ENCODE data around the gene CDKN1C.

The CDKN1C gene

DNA sequence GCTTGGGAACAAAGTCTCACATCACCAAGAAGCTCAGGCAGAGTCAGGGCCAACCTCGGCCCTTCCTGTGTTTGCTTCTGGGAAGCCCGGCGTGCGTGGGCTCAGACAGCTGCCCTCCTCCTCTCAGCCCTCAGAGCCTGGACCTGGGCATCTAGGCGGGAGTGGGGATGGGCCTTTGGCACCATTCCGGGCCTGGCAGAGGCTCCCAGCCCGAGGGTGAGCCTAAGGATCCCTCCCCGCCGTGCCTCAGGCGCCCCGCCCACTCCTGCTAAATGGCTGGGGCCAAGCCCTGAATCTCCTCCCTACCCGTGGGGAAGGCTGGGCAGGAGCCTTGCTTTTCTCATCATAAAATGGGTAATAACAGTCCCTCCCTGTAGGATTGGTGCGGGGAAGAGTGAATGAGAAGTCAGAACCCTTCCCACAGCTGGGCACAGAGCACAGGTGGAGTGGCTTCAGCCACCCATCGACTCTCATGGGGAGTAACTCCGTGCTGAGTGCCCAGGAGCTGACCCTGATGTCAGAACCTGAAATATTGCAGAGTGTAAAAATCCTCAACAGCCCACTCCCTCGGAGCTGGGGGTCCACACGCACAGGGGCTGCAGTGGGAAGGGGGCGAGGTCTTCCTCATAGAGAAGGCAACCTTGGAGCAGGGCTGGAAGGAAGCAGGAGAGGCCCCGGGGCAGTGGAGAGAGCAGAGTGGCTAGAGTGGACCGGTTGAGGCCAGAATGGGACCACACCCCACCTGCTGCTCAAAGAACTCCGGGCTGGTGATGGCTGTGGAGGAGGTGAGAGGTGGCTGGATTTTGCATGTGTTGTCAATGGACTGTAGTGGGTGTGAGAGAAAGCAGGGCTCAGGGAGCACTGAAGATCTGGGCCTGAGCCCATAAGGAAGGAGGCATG lies 18.8 kb upstream of the CDKN1C start:
- DNase-seq, result peak in 1 of 2 experiments; percentile 26

DNA sequence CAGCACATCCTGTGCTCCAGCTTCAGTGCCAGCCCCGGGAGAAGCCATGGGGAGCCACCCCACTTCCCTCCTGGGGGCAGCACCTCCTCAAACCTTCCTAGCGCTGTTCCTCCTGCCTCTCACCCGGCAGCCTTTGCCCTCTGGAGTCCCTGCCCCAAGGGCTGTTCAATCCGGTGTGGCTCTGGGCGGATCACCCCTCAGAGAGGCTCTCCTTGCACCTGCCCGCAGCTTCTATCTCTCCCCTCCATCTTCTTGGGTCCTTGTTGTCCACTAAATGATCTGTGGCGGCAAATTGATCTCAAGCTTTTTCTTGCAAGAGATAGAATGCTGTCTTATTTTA lies 18.1 kb upstream of the CDKN1C start:
- DNase-seq, result no peak

DNA sequence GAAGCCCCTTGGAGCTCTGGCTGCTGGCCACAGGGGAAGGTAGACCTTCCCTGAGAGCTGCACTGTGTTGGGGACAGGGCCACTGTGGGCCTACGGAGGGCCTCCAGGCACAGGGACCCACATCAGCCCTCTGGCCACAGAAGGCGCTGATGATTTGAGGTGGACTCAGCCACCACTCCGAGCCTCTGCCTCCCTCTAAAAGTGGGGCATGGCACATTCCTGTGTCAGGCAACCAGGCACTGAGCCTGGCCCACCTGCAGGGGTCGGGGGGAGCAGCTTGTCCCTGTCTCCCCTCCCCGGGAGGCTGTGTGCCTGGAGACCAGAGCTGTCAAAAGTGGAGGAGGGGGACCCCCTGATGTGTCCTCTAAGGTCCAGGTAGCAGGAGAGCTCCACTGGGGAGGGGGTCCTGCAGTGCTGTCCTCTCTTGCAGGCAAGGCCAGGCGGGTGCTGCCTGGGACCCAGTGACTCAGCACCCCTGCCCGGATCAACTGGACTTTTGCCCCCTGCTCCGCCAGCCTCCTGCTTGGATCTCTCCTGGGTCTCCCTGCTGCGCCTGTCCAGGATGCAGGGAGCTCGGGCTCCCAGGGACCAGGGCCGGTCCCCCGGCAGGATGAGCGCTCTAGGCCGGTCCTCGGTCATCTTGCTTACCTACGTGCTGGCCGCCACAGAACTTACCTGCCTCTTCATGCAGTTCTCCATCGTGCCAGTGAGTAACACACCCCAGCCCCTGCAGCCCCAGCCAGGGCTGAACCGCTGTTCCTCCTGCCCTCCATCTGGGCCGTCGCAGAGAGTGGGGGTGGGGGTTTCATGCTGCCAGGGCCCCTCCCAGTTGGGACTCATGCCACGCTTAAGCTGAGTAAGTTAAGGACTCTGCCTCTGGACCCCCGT lies 17.5 kb upstream of the CDKN1C start:
- no peak for DNase-seq

DNA sequence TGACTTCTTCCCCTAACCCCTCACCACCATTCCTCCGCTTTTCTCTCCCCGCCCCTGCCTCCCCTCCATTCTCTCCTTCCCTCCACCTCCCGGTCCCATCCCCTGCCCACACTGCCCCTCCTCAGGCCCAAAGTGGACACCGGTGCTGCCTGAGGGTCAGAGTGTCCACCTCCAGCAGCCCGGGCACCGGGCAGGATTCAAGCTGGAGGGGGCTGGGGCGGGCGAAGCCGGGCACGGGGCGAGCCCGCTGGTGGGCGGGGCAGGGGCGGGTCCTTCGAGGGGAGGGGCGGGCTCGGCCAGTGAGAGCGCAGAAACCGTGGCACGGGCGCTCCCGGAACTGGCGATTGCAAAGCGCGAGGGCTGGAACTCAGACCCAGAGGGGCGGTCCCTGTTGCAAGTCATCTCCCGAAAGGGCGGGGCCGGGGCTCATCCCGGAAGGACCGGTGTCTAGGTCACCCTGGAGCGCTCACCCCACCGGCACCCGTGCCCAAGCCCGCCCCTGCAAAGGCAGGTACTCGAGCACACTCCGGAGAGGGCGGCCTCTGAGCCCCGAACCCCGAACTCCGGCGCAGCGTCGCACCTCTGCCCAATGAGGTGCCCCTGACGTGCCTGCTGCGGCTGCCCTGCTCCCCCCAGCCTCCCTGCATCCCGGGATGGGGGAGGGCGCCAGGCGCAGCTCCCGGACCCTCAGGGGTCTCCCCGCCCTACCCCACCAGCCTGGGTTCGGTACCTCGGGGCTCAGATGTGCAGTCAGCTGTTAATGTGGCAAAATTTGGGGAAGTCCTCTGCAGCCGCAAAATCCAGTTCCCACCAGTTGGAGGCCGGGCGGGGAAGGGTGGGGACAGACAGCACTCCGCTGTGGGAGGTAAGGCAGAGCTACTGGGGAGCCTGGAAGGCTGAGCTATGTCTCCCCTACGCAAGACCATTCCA lies 16.5 kb upstream of the CDKN1C start:
- peak; percentile 74 to 94 for DNase-seq

DNA sequence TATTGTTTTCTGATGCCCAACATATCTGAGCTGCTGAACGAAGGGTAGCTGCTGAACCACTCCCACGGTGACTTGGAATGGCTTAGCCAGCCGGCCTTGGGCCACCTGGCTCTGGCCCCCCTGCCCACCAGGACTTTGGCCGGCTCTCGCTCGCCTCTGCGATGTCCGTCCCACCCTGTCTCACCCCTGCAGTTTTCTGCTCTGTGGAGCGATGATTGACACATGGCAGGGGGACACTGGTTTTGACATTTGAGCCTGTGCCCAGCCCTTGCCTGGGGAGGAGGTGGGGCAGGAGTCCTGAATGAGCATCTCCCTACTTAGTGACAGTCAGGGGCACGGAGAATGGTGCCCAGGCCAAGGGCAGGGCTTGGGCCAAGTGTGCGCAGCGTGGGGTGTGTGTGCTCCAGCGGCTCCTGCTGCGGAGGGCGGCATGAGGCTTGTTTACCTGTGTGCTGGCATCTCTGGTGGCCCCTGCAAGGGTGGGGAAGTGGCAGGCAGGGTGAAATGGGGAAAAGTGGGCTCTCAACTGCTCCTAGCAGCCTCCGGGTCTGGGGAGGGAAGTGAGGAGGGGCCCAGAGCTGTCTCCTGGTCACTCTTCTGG lies 15.7 kb upstream of the CDKN1C start:
- DNase-seq, result no peak

DNA sequence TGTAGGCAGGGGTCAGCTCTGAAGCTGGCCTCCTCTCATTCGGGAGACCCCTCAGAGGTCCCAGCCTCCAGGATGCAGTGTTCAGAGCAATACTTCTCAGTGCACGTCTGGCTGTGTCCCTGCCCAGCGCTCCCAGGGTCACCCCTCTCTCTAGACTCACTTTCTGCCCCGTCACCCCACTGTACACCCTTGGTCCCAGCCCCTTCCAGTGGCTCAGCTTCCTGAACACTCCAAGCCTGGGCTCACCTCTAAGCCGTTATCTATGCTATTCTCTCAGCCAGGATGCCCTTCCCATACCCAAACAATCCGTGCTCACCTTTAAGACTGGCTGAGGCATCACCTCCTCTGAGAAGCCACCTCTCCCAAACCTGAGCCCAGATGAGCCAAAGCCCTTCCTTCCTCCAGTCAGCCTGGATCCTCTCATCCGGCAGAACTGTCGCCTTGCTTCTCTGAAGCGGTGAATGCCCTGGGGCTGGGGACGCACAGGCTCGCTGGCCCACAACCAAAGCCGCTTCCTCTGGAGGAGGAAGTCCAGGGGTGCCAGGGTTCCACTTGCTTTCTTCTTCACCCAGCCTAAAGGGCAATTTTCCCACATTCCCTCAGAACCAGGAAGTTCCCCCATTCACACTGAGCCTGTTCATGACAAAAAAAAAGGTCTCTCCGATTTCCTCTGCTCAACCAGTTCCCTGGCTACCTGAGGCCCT lies 13.7 kb upstream of the CDKN1C start:
- no peak for DNase-seq

DNA sequence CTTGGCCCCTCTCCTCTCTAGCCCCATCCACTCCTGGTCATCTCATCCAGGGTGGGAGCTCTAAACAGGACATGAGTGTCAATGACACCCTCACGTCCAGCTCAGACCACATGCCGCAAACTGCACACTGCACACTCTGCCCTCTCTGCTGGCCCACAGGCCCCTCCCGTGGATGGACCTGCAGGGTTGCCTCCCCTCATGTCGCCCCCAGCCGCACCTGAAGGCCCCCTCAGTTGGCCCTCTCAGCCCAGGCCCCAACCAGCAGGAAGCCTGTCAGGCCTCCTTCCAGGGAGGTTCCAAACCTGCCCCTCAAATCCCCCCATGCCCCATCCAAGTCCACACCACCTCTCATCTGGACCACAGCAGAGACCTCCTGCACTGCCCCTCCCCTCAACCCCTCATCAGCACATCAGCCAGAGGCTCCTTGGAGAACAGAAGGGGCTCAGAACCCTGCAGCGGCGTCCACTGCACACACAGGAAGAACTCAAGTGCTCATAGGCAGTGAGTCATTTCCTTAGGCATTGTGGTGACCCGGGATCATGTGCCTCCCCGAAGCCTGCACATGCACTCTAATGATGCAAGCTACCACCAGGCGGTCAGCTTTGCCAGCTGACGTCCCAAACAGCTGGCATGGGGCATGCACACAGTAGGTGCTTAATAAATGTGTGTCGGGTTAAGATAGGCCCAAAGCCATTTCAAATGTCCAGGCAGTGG lies 12.9 kb upstream of the CDKN1C start:
- DNase-seq, result no peak

DNA sequence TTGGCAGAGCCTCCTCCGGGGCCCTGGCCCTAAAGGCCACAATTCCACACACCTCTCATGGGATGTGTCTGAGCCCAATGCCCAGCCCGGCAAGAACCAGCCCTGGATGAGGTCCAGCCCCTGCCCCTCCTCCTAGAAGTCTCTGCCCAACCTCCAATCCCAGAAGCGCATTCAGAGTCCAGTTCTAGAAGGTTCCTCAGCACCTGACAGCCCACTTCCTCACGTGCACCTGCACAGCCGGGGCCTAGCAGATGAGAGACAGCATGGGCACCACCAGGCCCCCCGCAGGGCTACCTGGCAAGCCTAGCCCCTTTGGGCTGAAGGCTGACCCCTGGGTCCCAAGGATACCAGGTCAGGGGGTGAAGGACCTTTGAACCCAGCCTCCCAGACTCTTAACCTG lies 11.5 kb upstream of the CDKN1C start:
- DNase-seq, result no peak

DNA sequence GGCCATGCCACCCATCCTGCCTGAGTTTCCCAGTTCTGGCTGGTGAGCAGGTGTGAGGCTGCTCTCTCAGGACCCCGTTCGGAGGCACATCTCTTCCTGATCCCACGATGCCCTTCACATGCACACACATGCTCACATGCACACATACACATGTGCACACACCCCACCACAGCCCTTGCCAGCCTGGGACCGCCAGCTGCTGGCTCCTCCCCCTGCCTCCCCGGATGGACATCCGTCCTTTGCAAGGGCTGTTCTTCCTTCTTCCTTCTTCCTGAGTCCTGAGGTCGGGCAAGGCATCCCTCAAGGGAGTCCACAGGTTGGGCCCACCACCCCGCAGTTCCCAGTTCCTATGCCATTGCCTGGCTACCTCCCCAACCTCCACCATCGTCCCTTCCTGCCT lies 10.5 kb upstream of the CDKN1C start:
- DNase-seq, result no peak

DNA sequence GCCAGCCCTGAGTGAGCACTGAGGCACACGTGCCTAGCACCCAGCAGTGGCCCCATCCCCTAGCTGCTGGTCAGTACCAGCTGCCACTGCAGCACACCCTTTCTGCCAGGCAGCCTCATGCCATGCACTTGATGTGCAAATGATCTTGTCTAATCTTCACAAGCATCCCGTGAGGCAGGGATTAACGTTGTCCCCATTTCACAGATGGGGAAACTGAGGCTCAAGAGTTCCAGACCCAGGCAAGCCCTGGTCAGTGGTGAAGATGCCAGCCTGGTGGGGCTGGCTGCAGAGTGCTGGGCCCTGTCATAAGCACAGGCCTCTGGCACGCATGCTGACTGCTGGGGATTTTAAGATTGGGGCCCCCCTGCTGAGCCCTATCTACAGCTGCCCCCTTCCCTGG lies 8.4 kb upstream of the CDKN1C start:
- no peak for DNase-seq

DNA sequence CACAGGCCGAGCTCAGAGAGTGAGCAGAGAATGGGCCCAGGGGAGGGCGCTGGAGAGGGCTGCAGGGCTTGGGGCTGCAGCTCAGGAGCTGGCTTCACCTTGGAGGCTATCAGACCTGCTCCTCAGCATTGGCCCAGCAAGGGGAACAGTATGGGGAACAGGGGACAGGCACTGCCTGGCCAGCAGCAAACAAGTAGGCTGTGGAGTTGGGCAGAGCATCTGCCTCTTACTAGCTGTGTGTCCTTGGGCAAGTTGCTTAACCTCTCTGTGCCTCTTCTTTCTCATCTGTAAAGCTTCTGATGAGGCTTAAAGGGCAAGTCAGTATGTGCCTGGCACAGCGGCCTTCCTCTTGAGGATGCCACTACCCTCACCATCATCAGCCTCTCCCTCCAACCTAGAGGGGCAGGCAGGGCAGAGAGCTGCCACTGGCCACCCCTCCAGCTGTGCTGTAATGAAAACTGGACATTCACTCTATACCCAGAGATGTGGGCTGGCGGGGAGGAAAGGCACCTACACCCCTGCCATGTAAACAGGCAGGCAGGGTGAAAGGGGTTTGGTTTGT lies 7.5 kb upstream of the CDKN1C start:
- no peak for DNase-seq

DNA sequence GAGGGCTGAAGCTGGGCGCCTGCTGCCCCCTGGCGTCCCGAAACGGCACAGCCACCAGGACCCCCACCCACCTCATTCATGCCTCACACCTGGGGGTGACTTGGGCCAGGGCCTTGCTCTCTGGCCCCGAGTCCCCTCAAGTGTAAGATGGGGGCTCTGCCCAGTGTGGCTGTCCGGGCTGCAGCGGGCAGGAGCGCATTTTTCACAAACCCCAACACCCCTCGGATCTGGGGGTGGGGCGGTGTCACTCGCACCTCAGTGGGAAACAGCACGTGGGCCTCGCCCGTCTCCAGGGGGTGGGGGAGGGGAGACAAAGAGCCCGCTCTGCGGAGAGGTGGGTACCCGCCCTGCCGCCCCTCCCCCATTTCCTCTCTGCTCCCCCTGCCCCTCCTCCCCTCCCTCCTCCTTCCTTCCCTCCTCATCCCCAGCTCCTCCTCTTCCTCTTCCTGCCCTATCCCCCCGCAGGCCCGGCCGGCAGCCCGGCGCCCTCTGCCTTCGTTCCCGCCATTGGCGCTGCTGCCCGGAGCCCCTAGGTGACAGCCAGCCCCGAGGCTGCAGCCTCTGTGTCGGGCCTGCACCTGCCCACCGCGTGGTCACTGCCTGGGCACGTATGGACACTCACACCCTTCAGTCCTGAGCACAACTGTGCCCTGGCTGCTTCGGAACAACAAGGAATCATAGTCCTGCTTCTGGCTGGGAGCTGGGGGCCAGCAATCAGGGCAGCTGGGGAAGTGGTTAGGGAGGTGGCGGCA lies 6.8 kb upstream of the CDKN1C start:
- DNase-seq, result peak in 1 of 2 experiments; percentile 58

DNA sequence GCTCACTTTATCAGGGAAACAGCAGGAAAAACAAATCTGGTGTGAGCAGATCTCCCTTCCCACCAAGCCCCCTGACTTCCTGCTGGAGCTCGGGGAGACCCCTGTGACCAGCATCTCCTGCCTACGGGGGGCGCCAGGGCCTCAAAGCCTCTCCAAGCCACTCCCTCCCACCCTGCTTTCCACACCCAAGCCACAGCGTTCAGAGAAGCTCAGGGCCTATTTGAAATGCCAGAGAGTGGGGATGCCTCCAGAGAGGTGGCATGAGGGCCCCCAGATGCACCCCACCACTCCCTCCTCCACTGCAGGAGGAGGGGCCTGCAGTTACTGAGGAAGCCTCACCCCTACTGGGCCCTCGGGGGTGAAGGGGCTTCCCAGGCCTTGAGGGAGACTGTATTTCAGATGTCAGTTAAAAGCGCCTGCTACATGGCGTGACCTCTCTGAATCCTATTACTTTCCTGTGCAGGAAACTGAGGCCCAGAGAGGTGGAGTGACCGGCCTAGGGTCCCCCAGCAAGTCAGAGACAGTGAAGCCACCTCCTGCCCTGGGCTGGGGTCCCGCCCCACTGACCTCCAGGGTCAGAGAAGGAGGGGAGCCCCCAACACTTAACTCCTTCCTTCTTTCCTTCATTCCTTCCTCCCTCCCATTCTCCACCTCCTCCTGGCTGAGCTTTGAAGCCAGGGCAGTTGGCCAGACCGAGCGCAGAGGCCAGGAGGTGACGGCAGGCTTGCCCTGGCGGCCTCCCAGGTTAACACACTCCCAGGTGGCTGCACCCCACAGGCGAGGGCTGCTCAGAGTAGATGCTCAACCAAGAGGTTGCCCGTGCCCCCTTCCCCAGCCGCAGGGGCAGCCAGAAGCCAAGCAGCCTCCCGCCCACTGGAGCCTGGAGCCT lies 6.0 kb upstream of the CDKN1C start:
- peak in 1 of 2 experiments; percentile 67 for DNase-seq

DNA sequence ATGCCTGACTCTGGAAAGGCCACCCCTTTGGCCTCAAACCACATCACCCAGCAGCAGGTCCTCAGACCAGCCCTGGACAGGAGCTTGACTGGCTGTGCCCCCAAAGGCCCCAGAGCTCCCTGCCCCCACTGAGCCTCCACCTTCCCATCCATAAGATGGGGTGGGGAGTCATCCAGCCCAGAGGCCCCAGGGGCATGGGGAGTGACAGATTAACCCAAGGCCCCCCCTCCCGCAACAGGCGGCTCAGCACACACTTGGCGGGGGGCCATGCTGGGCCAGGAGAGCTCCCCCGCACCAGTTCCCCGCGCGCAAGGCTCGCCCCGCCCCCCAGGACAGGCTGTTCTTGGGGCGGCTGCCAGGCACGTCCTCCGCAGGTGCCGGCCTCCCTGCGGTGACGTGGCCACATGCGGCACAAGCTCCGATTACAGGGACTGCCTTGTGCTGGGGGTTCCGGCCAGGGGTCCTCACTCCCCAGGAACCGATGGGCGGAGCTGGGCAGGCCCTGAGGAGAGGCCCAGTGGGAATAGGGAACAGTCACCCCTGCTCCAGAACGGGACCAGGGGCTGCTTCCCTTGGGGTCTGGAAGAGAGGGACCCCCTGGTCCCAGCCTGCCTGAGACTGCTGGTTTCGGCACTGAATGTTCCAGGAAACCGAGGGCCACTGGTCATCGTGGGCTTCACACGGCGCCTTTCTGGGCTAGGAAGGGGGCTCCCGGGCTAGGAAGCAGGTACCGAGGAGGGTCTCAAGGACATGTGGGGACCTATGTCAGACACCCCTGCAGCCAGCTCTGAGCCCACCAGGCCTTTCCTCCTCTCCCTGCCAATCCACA lies 5.1 kb upstream of the CDKN1C start:
- DNase-seq, result no peak

DNA sequence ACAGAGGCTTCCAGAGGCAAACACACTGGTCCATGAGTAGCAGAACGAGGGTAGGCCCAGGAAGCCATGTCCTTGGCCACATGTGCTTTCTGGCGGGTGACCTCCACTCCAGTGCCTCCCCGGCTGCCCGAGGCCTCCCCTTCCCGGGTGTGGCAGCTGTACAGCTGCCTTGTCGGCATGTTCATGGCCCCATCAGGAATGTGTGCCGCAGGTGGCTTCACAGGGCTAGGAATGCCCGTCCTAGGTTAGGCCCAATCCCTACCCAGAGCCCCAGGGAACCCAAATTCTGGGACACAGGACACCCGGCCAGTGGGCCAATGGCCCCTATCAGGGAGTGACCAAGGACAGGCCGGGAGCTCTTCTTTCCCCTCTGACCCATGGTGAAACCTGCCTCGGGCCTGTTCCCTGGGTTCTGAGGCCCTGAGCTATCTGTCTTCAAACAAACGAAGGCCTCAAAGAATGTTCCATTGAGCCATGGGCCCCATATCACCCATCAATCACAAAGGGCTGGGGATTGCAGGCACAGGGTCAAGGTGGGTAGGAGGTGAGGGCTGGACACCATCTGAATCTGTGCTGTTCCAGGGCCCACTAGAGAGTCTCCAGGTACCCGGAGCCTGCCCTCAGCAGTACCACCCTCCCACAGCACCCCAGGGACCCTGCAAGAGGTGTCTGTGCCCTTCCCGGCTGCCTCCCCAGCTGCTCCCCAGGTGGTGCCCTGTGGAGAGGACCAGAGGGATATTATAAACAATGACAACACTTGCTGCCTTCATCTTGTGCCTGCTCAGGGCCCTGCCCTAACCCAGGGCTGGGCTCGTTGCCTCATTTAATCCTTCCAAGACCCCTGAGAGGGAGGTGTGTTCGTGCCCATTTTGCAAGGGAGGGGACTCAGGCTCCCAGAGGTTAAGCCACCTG lies 4.0 kb upstream of the CDKN1C start:
- no peak for DNase-seq

DNA sequence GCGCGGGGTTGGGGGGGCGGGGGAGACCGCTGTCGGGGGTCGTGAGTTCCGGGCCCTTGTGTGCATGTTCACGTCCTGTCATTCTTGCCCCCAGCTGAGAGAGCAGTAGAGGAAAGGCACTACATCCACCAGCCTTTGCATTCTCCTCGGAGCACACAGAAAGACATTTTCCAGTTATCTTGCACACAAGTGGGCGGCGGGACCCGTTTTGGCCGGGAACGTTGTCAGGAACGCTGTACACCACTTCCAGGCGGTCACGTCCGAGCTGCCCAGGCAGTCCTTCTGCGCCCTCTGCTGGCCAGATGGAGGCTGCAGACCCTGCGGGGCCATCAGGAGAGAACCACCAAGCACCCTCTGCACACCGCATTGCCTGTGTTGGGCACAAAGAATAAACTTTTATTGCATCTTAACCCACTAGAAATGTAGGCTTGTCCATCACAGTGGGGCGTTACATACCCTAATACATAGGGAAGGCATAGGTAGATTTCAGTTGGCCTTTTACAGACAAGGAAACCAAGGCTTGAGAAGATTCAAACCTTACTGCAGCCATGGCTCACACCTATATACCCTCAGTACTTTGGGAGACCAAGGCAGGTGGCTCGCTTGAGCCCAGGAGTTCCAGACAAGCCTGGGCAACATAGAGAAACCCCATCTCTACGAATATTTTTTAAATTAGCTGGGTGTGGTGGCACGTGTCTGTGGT lies 2.8 kb upstream of the CDKN1C start:
- peak; percentile 41 to 85 for DNase-seq

Measured in NCI-H446 (cell line).